Kidney capillary endothelial cell (primary cell): ENCODE measurements around the gene FEM1C.

Experiments
- DNase-seq: peaks from one replicate; pipeline ENCODE4 v3.0.0-alpha.2; 2018; ENCODE audit warnings: low spot score

Gene FEM1C

DNA sequence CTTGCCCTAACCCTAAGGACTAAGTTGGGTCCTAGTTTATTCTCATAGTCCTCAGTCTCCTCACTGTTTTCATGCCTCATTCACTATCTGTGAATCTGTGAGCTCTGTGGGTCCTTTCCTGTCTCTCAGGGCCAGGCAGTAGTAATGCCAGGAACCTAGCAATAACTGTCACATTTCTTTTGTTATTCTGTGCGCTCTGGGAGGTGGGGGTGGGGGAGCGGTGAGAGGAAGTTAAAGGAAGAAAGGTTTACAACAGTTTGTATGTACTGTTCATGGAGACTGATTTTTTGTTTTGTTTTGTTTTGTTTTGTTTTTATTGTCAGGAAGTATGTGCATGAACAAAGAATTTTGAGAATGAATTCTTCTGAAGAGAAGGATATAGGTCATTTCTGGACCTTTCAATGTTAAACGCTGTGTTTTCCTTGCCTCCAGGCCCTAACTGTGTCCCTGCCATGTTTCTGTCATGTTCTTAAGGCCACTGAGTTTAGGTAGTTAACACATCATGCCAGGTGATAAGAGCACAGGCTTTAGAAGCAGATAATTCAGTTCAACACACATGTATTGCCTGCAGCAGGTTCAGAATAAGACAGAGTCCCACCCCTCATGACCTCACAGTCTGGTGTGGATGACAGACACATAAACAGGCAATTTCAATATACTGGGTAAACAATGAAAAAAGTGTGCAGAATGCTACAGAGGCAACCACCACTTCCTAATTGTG, 13.3 kb upstream of the FEM1C start:
- peak; percentile 62 for DNase-seq

DNA sequence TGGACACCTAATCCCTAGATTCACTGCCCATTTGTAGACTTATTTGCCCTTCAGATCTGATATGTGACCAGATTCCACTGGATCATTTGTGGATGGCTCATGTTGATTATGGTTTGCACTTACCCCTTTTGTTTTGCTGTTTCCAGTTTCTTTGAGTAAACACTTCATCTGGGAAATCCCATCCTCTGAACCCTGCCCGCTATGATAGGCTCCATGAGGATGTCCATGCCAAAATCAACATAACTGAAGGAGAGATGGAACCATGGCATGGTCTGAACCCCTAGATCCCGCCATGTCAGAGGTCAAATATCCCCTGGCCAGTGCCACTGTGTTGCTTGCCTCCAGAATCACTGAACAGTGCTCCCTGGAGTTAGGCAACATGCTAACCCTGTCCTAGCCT, 11.7 kb upstream of the FEM1C start:
- DNase-seq = no peak

DNA sequence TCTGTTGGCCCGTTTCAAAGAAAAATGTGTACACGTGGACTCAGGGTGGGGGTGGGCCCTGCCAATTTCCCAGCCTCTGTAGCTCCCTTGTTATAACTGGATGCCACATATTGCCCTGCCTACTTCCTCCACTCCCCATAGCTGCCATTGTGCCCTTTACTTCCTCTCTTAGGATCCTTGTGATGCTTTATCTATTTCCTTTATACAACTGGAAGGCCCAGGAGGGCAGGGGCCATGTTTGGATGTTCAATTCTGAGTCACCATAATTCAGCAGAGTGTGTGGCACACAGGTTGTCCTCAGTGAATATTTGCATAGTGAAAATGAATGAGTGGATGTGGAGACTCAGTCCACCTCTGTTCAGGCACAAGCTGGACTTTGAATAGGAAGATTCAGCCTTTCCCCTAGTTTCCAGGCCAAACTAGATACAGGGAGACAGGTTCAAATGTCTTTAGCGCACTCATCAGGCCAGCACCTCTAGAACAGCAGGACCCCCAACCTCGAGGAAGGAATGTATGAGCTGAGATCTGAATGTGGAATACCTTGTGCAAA, 10.6 kb upstream of the FEM1C start:
- no peak for DNase-seq

- DNase-seq = no peak
These were observed 8.5 kb upstream of the FEM1C start for GRCh38 chr5:115553082-115553481.

- DNase-seq = no peak
These were observed 6.8 kb upstream of the FEM1C start for GRCh38 chr5:115551415-115551814.

GRCh38 chr5:115549154-115549553, 4.6 kb upstream of the FEM1C start:
- DNase-seq = no peak

GRCh38 chr5:115548683-115549082, 4.1 kb upstream of the FEM1C start:
- no peak for DNase-seq

DNA sequence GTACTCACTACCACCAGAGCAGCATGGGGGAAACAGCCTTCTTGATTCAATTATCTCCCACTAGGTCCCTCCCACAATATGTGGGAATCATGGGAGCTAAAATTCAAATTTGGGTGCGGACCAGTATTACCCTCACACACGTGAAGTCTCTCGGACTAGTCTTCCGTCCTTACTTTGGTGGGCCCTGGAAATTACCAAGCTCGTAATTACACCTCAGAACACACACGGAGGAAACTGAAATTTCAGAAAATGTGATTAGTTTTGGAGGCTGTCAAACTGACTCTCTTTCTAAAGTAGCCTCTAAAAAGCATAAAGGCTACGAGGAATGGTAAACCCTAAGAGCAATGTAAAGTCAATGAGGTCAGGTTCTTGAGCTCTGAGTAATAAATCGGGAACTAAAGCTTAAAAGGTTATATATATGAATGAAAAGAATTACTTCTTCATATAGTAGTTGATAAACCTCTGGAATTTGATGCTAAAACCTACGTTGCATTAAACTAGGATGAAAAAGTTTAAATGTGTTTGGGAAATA, 842 bp upstream of the FEM1C start:
- DNase-seq = no peak

DNA sequence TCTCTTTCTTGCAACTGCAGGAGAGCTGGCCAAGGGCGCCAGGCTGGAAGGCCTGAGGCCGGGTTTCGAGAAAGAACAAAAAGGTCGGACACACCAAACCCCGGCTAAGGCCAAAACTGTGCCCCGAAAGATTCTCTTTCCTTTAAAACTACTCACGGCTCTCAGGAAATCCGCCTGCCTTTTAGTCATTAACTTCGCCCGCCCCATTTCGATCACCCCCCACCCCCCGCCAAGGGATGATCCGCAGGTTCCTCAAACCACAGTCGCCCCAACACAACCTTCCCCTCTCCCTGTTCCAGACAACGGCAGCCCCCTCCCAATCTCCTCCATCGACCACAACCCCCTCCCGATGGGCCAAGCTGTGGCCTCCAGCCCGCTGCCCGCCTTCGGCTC, 536 bp downstream of the FEM1C start:
- DNase-seq = peak; percentile 66

DNA sequence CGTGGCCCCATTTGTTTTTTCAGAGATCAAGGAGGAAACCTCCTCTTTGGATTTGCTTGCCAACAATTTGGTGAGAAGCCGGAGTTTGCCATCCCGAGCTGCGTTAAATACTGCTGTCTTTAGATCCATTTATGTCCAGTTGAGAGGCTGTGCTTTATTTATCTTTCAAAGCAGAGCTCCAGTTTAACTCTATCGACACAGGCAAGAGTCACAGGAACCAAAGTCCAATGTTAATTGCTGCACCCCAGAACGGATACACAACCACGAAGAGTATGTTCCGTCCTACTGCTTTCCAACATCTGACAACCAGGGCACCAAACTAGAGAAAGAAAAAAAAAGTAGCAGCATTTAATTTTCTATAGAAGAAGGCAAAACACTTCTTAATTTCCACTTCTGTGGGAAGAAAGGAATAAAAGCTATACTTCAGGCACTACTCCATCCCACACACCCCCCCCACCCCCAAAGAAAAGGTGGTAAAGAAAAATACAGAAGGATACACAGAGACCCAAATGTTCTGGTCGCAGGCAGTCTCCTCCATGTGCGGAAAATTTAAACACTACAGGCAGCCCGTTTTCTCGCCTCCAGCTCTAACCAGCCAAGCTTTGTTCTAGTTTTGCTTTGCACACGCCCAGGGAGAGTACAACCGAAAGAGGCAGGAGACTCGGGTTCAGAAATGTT, 1.1 kb downstream of the FEM1C start:
- no peak for DNase-seq

GRCh38 chr5:115542651-115543364, 1.8 kb downstream of the FEM1C start:
- no peak for DNase-seq

GRCh38 chr5:115542086-115542485, 2.5 kb downstream of the FEM1C start:
- no peak for DNase-seq

GRCh38 chr5:115541611-115542010, 3.0 kb downstream of the FEM1C start:
- no peak for DNase-seq

DNA sequence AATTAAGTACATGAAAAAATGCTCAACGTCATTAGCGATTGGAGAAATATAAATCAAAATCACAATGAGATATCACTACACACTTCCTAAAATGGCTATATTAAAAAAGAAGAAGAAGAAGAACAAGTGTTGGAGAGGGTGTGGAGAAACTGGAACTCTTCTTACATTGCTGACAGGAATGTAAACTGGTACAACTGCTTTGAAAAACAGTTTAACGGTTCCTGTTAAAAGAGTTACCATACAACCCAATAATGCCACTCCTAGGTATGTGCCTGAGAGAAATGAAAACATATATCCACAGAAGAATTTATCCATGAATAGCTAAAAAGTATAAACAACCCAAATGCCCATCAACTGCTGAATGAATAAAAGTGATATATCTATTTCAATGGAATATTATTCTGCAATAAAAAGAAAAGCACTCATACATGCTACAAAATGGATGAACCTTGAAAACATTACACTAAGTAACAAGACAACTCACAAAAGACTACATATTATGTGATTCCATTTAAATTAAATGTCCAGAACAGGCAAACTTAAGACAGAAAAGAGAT, 9.0 kb downstream of the FEM1C start:
- no peak for DNase-seq

DNA sequence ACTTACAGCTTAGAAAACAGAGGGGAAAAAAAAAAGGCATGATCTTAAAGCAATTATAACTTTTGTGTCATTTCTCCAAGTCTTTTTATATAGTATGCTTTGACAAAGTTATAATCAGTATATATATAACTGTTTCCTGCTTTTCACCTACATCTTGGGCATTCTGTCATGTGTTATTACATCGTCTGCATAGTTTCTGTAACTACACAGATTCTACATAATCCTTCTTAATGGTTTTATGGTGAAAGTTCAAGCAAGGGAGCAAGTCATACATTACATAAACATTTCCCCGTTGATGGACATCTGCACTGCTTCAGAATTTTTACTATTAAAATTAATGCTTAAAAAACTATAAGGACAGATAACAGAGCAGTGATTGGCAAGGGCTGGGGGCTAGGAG, 12.1 kb downstream of the FEM1C start:
- DNase-seq = no peak

- DNase-seq = no peak
These were observed 12.7 kb downstream of the FEM1C start for GRCh38 chr5:115531787-115532367.

GRCh38 chr5:115531380-115531779, 13.2 kb downstream of the FEM1C start:
- no peak for DNase-seq

GRCh38 chr5:115530426-115530825, 14.1 kb downstream of the FEM1C start:
- DNase-seq = no peak

DNA sequence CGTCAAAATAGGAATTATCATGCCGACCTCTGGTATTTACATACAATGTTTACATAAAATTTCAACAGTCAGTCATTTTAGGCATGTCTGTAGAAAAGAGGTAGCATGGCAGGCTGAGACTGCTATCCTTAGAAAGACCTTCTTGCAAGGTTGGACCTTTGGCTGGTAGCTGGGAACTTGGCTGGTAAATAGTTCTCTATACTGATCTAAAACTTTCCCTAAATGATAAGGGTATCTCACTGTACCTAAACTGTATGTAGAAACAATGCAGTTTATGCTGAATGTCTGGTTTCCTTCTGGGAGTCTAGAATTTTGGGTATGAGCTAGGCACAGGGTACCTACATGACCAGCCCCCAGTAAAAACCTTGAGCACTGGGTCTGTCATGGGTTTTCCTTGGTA, 18.0 kb downstream of the FEM1C start:
- no peak for DNase-seq

- DNase-seq = no peak
These were observed 20.3 kb downstream of the FEM1C start for GRCh38 chr5:115524199-115524847.

DNA sequence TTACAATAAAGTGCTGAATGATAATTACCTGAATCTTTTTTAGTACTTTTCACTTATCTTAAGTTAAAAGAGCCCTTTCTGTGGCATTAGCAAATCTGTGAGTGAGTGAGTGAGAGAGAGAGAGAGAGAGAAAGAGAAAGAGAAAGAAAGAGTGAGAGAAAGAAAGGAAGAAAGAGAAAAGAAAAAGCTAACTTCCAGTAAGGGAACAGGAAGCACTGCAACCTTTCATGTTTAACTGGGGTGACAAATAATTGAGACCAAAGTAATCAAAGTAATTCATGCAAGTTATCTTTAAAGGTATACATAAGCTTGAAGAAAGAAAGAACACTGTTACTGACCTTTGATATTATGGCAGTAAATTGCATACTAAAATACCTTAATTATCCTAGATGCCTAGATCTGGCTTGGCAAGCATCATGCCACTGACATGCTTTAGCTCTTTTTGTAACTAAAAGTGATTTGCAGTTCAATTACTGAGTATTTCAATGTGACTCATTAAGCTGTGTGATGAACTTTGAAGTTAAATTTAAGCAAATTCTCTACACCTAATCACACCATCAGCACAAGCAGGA, 21.7 kb downstream of the FEM1C start:
- DNase-seq = no peak
